SK-N-SH (cell line): Measurements from ENCODE around the gene OSBPL2. TPM values are rescaled to one million over a fixed set of nuclear protein-coding genes. Genes with fewer than 3 reads are reported as not detected.

Experiments
- CTCF ChIA-PET: fragments of 300-600, 350-600 bp; formaldehyde crosslinking; extraction: SDS; loops from one replicate; lab custom pipeline; 2021; lab: Yijun Ruan, JAX
- POLR2A ChIA-PET: fragments of 350-600 bp; sonication (Branson Sonifier 250); formaldehyde crosslinking; extraction: SDS; loops from one replicate; lab custom pipeline; 2020; ENCODE audit warnings: antibody characterized with exemption, inconsistent platforms; lab: Yijun Ruan, JAX
- DNase-seq: peaks from one replicate; pipeline ENCODE4 v3.0.0; 2012
- H2AFZ ChIP-seq: fragments of 200-600 bp; sonication (generic); 2 replicates; pipeline ENCODE4 v1.8.1; 2016; ENCODE audit warnings: antibody characterized with exemption, mild to moderate bottlenecking, low read depth
- H3F3A ChIP-seq: fragments of 200-600 bp; sonication (generic); replicated peaks from 2 replicates; pipeline ENCODE3; 2016; ENCODE audit warnings: antibody characterized with exemption, mild to moderate bottlenecking; ENCODE audit not compliant: insufficient read depth
- H3K27ac ChIP-seq, 2 experiments: fragments of 200-500 bp in 1 of 2; fragments of 200-600 bp in 1 of 2; sonication (Bioruptor generic) in 1 of 2; sonication (generic), shearing (Covaris generic) in 1 of 2; 2 replicates each; pipeline versions ENCODE4 v1.5.1 to v1.6.1; 2014 to 2016; ENCODE audit warnings: low read depth in 2 of 2, inconsistent platforms in 1 of 2, low read length in 1 of 2, mild to moderate bottlenecking in 1 of 2, mixed read lengths in 1 of 2
- H3K27me3 ChIP-seq: fragments of 200-600 bp; sonication (generic), shearing (Covaris generic); 2 replicates; pipeline ENCODE4 v1.6.1; 2016; ENCODE audit warnings: mixed run types; ENCODE audit not compliant: insufficient read depth
- H3K36me3 ChIP-seq, 2 experiments: fragments of 200-500 bp in 1 of 2; fragments of 200-600 bp in 1 of 2; sonication (Bioruptor generic) in 1 of 2; sonication (generic) in 1 of 2; replicated peaks in 1 of 2; 2 replicates each; pipeline versions ENCODE3 to v1.5.1; 2014 to 2016; ENCODE audit warnings: low read length in 1 of 2, mild to moderate bottlenecking in 1 of 2; ENCODE audit not compliant: insufficient read depth in 2 of 2, control insufficient read depth in 1 of 2
- H3K4me1 ChIP-seq, 2 experiments: fragments of 200-500 bp in 1 of 2; fragments of 200-600 bp in 1 of 2; sonication (Bioruptor generic) in 1 of 2; sonication (generic), shearing (Covaris generic) in 1 of 2; 2 replicates each; pipeline versions ENCODE4 v1.5.1 to v1.6.1; 2014 to 2016; ENCODE audit warnings: low read depth in 1 of 2, low read length in 1 of 2, mixed run types in 1 of 2; ENCODE audit not compliant: insufficient read depth in 2 of 2, control insufficient read depth in 1 of 2
- H3K4me2 ChIP-seq: fragments of 200-600 bp; sonication (generic), shearing (Covaris generic); 2 replicates; pipeline ENCODE4 v1.6.1; 2017; ENCODE audit warnings: mixed run types
- H3K4me3 ChIP-seq, 2 experiments: fragments of 200-500 bp in 1 of 2; fragments of 200-600 bp in 1 of 2; sonication (Bioruptor generic) in 1 of 2; sonication (generic), shearing (Covaris generic) in 1 of 2; 2 replicates each; pipeline versions ENCODE4 v1.5.1 to v1.8.1; 2014 to 2016; ENCODE audit warnings: low read depth in 2 of 2, inconsistent platforms in 1 of 2, low read length in 1 of 2, mild to moderate bottlenecking in 1 of 2, mixed read lengths in 1 of 2, moderate library complexity in 1 of 2
- H3K79me2 ChIP-seq: fragments of 200-600 bp; sonication (generic); 2 replicates; pipeline ENCODE4 v1.8.1; 2017; ENCODE audit warnings: mild to moderate bottlenecking; ENCODE audit not compliant: insufficient read depth
- H3K9ac ChIP-seq: fragments of 200-600 bp; sonication (generic); 2 replicates; pipeline ENCODE4 v1.6.1; 2017; ENCODE audit warnings: mixed run types
- H3K9me2 ChIP-seq: fragments of 200-600 bp; sonication (generic); 2 replicates; pipeline ENCODE4 v1.6.1; 2017; ENCODE audit warnings: mixed run types
- H3K9me3 ChIP-seq: fragments of 200-600 bp; sonication (generic); 2 replicates; pipeline ENCODE4 v1.6.1; 2017; ENCODE audit warnings: mixed run types, mild to moderate bottlenecking, moderate library complexity
- H4K20me1 ChIP-seq: fragments of 200-600 bp; sonication (generic); 2 replicates; pipeline ENCODE4 v1.6.1; 2017; ENCODE audit warnings: mild to moderate bottlenecking, mixed run types; ENCODE audit not compliant: insufficient read depth
- EP300 ChIP-seq, 2 experiments: IDR thresholded peaks; 2 replicates each; pipeline versions ENCODE4 v1.4.0 to v1.6.1; 2012; ENCODE audit warnings: borderline replicate concordance in 1 of 2, low read depth in 1 of 2, low read length in 1 of 2
- FOXM1 ChIP-seq: IDR thresholded peaks from 2 replicates; pipeline ENCODE4 v1.4.0; 2012; ENCODE audit warnings: low read depth, mild to moderate bottlenecking
- MXI1 ChIP-seq: IDR thresholded peaks from 2 replicates; pipeline ENCODE4 v1.6.1; 2012; ENCODE audit warnings: mild to moderate bottlenecking, low read depth, low read length, improper control_type of control experiment
- POLR2AphosphoS5 ChIP-seq: IDR thresholded peaks from 2 replicates; pipeline ENCODE4 v1.6.1; 2012; ENCODE audit warnings: low read depth, low read length
- YY1 ChIP-seq: IDR thresholded peaks from 2 replicates; pipeline ENCODE4 v1.4.0; 2012; ENCODE audit warnings: low read depth, mild to moderate bottlenecking
- WGBS: methylation state at CpG from one replicate; pipeline ENCODE4 v1.1.6; 2017; ENCODE audit warnings: low lambda C conversion rate; 5-methylcytosine and 5-hydroxymethylcytosine counted together
- polyA plus RNA-seq, 3 experiments: library from polyadenylated mRNA; depleted of rRNA; stranded (reverse); fragments of >200 nt; gene quantifications; 2 replicates each; pipeline ENCODE4 v1.2.3, GENCODE V29; 2012
- TF ChIP-seq, protein P1 (sequence below): fragments of 150-350 bp; IDR thresholded peaks from 2 replicates; pipeline ENCODE4 v1.6.1; 2017; ENCODE audit warnings: antibody characterized with exemption, low read length, low read depth, borderline replicate concordance
- TF ChIP-seq, protein P2 (sequence below): IDR thresholded peaks from 2 replicates; pipeline ENCODE4 v1.4.0; 2012; ENCODE audit warnings: low read depth, borderline replicate concordance
- TF ChIP-seq, protein P3 (sequence below): IDR thresholded peaks from 2 replicates; pipeline ENCODE4 v1.4.0; 2012; ENCODE audit warnings: low read depth, borderline replicate concordance

OSBPL2 gene
- polyA plus RNA-seq, 1 of the 3 experiments (the other 2 are of a cell fraction), result 17.7 TPM

DNA sequence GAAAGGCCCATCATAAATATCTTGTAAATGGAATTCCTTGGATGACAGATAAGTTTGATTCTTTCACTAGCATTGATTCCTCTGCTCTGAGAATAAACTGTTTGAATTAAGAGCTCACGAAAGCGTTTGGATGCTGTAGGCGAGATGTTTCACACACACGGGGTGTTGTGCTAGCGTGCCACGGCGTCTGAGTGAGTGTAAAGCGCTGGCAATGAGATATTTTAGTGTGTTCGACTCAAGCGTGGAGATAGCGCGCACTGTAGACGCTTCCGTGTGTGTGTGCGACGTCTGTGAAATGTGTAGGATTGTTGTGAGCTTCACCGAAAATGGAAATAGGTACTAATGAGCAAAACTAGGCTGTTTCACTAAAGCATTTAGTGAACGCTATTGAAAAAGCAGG lies 35.1 kb downstream of the OSBPL2 start:
- Histone ChIP-seq H3K9ac (no peak overlapping the region), H3K4me3 (no peak overlapping the region), H3K79me2 (no peaks in the 10 kb centered on the region), H3K4me1 (no peaks in the 10 kb centered on the region; a peak in 1 of 4 replicates), H4K20me1 (no peaks in the 10 kb centered on the region), H3K27ac (no peak overlapping the region), H3K27me3 (no peaks in the 10 kb centered on the region), H3K36me3 (peaks cover 3 to 14% of the 10 kb centered on the region in 2 experiments), H3K9me3 (no peaks in the 10 kb centered on the region), H3K9me2 (no peaks in the 10 kb centered on the region), H3K4me2 (no peak overlapping the region), H2AFZ (no peak overlapping the region), H3F3A (no peaks in the 10 kb centered on the region)
- TF ChIP-seq YY1 (no peak), POLR2AphosphoS5 (no peak), EP300 (IDR thresholded peaks at IDR 0.05; ENCODE audit: borderline replicate concordance in 1 of 2, low read depth in 1 of 2, low read length in 1 of 2) (no peak), FOXM1 (no peak), MXI1 (no peak)
- TF ChIP-seq, protein P1, sequence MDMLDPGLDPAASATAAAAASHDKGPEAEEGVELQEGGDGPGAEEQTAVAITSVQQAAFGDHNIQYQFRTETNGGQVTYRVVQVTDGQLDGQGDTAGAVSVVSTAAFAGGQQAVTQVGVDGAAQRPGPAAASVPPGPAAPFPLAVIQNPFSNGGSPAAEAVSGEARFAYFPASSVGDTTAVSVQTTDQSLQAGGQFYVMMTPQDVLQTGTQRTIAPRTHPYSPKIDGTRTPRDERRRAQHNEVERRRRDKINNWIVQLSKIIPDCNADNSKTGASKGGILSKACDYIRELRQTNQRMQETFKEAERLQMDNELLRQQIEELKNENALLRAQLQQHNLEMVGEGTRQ, result no peak
- TF ChIP-seq, protein P2, sequence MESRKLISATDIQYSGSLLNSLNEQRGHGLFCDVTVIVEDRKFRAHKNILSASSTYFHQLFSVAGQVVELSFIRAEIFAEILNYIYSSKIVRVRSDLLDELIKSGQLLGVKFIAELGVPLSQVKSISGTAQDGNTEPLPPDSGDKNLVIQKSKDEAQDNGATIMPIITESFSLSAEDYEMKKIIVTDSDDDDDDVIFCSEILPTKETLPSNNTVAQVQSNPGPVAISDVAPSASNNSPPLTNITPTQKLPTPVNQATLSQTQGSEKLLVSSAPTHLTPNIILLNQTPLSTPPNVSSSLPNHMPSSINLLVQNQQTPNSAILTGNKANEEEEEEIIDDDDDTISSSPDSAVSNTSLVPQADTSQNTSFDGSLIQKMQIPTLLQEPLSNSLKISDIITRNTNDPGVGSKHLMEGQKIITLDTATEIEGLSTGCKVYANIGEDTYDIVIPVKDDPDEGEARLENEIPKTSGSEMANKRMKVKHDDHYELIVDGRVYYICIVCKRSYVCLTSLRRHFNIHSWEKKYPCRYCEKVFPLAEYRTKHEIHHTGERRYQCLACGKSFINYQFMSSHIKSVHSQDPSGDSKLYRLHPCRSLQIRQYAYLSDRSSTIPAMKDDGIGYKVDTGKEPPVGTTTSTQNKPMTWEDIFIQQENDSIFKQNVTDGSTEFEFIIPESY, result no peak
- TF ChIP-seq, protein P3, sequence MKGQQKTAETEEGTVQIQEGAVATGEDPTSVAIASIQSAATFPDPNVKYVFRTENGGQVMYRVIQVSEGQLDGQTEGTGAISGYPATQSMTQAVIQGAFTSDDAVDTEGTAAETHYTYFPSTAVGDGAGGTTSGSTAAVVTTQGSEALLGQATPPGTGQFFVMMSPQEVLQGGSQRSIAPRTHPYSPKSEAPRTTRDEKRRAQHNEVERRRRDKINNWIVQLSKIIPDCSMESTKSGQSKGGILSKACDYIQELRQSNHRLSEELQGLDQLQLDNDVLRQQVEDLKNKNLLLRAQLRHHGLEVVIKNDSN, result no peak
- WGBS, result 96% methylated on average over 18 of the region's 18 CpGs
- POLR2A ChIA-PET, result no interaction called here
- DNase-seq, result no peak
- CTCF ChIA-PET, result interaction anchor here (0.9 kb wide), 1 partner anchor 95 kb away, joined by 3 read pairs; no protein-coding TSS in a partner anchor

DNA sequence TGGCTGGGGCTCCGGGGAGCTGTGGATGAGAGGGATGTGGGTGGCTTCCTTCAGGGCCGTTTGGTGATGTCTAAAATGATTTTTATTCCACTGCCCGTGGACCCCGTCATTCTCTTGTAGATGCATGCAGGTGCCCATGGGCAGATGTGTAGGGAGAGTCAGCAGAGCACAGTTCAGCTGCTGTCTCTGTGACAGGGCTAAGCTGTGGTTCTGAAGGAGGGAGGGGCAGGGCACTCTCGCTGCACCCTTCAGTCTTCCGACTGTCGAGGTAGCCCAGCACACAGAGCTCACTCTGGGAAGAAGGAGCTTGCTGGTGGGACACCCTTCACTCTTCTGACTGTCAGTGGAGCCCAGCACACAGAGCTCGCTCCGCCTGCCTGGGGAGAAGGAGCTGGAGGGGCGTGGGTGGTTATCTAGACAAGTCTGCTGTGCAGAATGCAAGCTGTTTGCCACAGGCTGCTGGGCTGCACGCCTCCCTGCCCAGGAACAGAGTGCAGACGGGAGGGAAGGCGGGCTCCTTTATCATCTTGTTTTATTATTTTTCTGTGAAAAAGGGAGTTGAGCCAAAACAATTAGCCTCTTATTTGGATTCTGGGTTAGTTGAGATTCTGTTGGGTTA lies 36.1 kb downstream of the OSBPL2 start:
- ChIA-PET POLR2A (no interaction called here), CTCF (interaction anchor here (0.9 kb wide), 1 partner anchor 94 kb away, joined by 3 read pairs; no protein-coding TSS in a partner anchor)

More for the DNA sequence above, 36.1 kb downstream of the OSBPL2 start:
- Histone ChIP-seq H3K9me2 (no peaks in the 10 kb centered on the region), H3K36me3 (peaks cover 7 to 20% of the 10 kb centered on the region in 2 experiments), H4K20me1 (no peaks in the 10 kb centered on the region), H3K27ac (no peak overlapping the region), H3K4me1 (no peaks in the 10 kb centered on the region; a peak in 1 of 4 replicates), H3K27me3 (no peaks in the 10 kb centered on the region), H3K79me2 (no peaks in the 10 kb centered on the region), H3K9ac (no peak overlapping the region), H3K4me2 (no peak overlapping the region), H3F3A (no peaks in the 10 kb centered on the region), H2AFZ (no peak overlapping the region), H3K9me3 (no peaks in the 10 kb centered on the region), H3K4me3 (no peak overlapping the region)
- DNase-seq, result no peak
- WGBS, result 89% methylated on average over 13 of the region's 13 CpGs
- TF ChIP-seq, protein P3, result no peak
